Uterus (tissue), 2 donors: ENCODE results near the gene OR2L8.

ENCODE experiments used
- CTCF ChIP-seq, 4 experiments: fragments of 200-600 bp in 2 of 4; fragments of 450-650 bp in 2 of 4; sonication (generic) in 2 of 4; IDR thresholded peaks; one replicate each; pipeline ENCODE4 v1.5.1; 2016 to 2019; ENCODE audit warnings: antibody characterized with exemption in 4 of 4, mild to moderate bottlenecking in 2 of 4, moderate library complexity in 1 of 4
- POLR2A ChIP-seq, 2 donors: fragments of 450-650 bp; IDR thresholded peaks; one replicate each; pipeline ENCODE4 v1.6.1; 2016; ENCODE audit warnings: antibody characterized with exemption in 2 of 2, mild to moderate bottlenecking in 1 of 2, moderate library complexity in 1 of 2

- TF ChIP-seq POLR2A (IDR thresholded peaks at IDR 0.05) (no peak), CTCF (IDR thresholded peaks at IDR 0.05) (no peak)
Measured at GRCh38 chr1:247906504-247907047, 42.1 kb upstream of the OR2L8 start.
